Suppressor macrophage treated with lipopolysaccharide for 1 hour (primary cell): ENCODE measurements around the gene PINLYP.
"Not testable (repeated sequence)": the region's sequence is repeated elsewhere in the genome, so short reads cannot be mapped to it uniquely, and the experiment has no call there.

Experiments
- DNase-seq, 3 donors: peaks; one replicate each; pipeline ENCODE4 v3.0.0-alpha.2; 2020 to 2022

PINLYP gene

GRCh38 chr19:43584484-43584883 is 8.9 kb downstream of the PINLYP start:
- DNase-seq, result no peak

- no peak for DNase-seq
Observed at GRCh38 chr19:43586346-43586745, 10.7 kb downstream of the PINLYP start.

GRCh38 chr19:43587029-43587428 is 11.4 kb downstream of the PINLYP start:
- not testable (repeated sequence) for DNase-seq

- DNase-seq, result no peak
Observed at GRCh38 chr19:43589277-43589676, 13.7 kb downstream of the PINLYP start.

- no peak for DNase-seq
Observed at GRCh38 chr19:43589678-43590077, 14.1 kb downstream of the PINLYP start.

- DNase-seq, result no peak
Observed at GRCh38 chr19:43591904-43592772, 16.5 kb downstream of the PINLYP start.

- DNase-seq, result no peak
Observed at GRCh38 chr19:43592800-43593350, 17.3 kb downstream of the PINLYP start.

GRCh38 chr19:43594081-43594697 is 18.6 kb downstream of the PINLYP start:
- DNase-seq, result no peak

GRCh38 chr19:43594710-43595604 is 19.4 kb downstream of the PINLYP start:
- DNase-seq, result peak; percentile 88 to 92 (median 88)

GRCh38 chr19:43595605-43595998 is 20.0 kb downstream of the PINLYP start:
- no peak for DNase-seq

GRCh38 chr19:43595999-43596841 is 20.6 kb downstream of the PINLYP start, which contains the start of the genes IRGQ and ZNF576:
IRGQ (minus strand) TSS chr19:43596134; CDS start chr19:43595338, 796 bp downstream.
ZNF576 (plus strand) TSS chr19:43596595; CDS start chr19:43597109, 514 bp downstream.
- peak; percentile 100 for DNase-seq

GRCh38 chr19:43596842-43597461 is 21.4 kb downstream of the PINLYP start:
- DNase-seq, result no peak

- DNase-seq, result peak in 1 of 3 donors; percentile 21
Observed at GRCh38 chr19:43597876-43598275, 22.3 kb downstream of the PINLYP start.

- no peak for DNase-seq
Observed at GRCh38 chr19:43598445-43599240, 23.0 kb downstream of the PINLYP start.

GRCh38 chr19:43599635-43600295 is 24.2 kb downstream of the PINLYP start:
- no peak for DNase-seq

- DNase-seq, result not testable (repeated sequence)
Observed at GRCh38 chr19:43600326-43600725, 24.7 kb downstream of the PINLYP start.

GRCh38 chr19:43605875-43606568 is 30.4 kb downstream of the PINLYP start:
- no peak for DNase-seq

- no peak for DNase-seq
Observed at GRCh38 chr19:43606569-43607229, 31.1 kb downstream of the PINLYP start.
